Activated CD4-positive, alpha-beta T cell treated with anti-CD3 and anti-CD28 coated beads, Interleukin-2, amount 10 ng/mL, durations not matched to agents 7 days and 5 days (primary cell): ENCODE results near the gene RAB3A. TPM values are rescaled to one million over a fixed set of nuclear protein-coding genes. Genes with fewer than 3 reads are reported as not detected.

ENCODE experiments used
- CTCF ChIA-PET: fragments of 350-600 bp; sonication (Branson Sonifier 250); formaldehyde crosslinking; loops from one replicate; lab custom pipeline; 2021; ENCODE audit warnings: antibody characterized with exemption; lab: Charles Lee
- POLR2A ChIA-PET: fragments of 350-600 bp; sonication (Branson Sonifier 250); formaldehyde crosslinking; loops from one replicate; lab custom pipeline; 2021; ENCODE audit warnings: antibody characterized with exemption; lab: Charles Lee
- DNase-seq: peaks from one replicate; pipeline ENCODE4 v3.0.0-alpha.2; 2020
- H3K27ac Mint-ChIP-seq: one replicate; pipeline ENCODE4 v1.8.0; 2021; ENCODE audit warnings: mild to moderate bottlenecking, moderate library complexity, mixed read lengths
- H3K27me3 Mint-ChIP-seq: one replicate; pipeline ENCODE4 v1.8.0; 2021; ENCODE audit warnings: mixed read lengths
- H3K36me3 Mint-ChIP-seq: one replicate; pipeline ENCODE4 v1.8.0; 2021; ENCODE audit warnings: low read depth, mixed read lengths
- H3K4me1 Mint-ChIP-seq: one replicate; pipeline ENCODE4 v1.8.0; 2021; ENCODE audit warnings: mixed read lengths
- H3K4me3 Mint-ChIP-seq: one replicate; pipeline ENCODE4 v1.8.0; 2021; ENCODE audit warnings: mild to moderate bottlenecking, moderate library complexity, mixed read lengths
- H3K9me3 Mint-ChIP-seq: one replicate; pipeline ENCODE4 v1.8.0; 2021; ENCODE audit warnings: mixed read lengths
- total RNA-seq, 2 experiments: library from RNA; stranded (reverse); gene quantifications; one replicate each; pipeline ENCODE4 v1.2.3, GENCODE V29; 2021

RAB3A gene
- total RNA-seq, 2 experiments from 2014 or later = 4.0 to 5.2 TPM

DNA sequence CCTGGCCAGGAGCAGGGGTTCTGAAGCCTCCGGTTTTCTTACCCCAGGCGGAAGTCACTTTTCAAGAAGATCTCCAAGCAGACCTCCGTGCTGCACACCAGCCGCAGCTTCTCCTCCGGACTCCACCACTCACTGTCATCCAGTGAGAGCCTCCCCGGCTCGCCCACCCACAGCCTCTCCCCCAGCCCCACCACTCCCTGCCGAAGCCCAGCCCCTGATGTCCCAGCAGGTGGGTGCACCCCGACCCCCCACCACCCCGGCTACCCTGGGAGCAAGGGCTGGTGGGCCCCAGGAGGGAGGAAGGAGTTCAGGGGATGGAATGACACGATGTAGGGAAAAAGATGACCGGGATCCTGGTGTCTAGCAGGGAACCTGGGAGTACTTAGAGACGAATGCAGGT is 56.4 kb downstream of the RAB3A start:
- POLR2A ChIA-PET = no interaction called here
- no peak overlapping the region for H3K4me3 Mint-ChIP-seq
- CTCF ChIA-PET = no interaction called here

More for the DNA sequence above, 56.4 kb downstream of the RAB3A start:
- Mint-ChIP-seq H3K27ac (peak overlapping the region; percentile 31), H3K4me1 (peaks cover 17% of the 10 kb centered on the region), H3K27me3 (no peaks in the 10 kb centered on the region), H3K36me3 (peaks cover 40% of the 10 kb centered on the region), H3K9me3 (no peaks in the 10 kb centered on the region)
- DNase-seq = no peak

Other genes with a start within 250 kb of the RAB3A start
- gene KCNN1, start 236.9 kb downstream of the RAB3A start, total RNA-seq = not detected
- gene ARRDC2, start 195.9 kb downstream of the RAB3A start, total RNA-seq = 10 to 100 TPM; 40.1 to 51.1 TPM
- 10 to 100 TPM; 81.8 to 86.8 TPM for gene IL12RB1, start 117.1 kb downstream of the RAB3A start, total RNA-seq
- gene MAST3, start 106.3 kb downstream of the RAB3A start, total RNA-seq = 10 to 100 TPM; 31.0 to 35.8 TPM
- 10 to 100 TPM; 12.6 to 13.1 TPM for gene PIK3R2, start 50.9 kb downstream of the RAB3A start, total RNA-seq
- gene IFI30, start 30.2 kb downstream of the RAB3A start, total RNA-seq = 10 to 100 TPM; 54.1 to 58.9 TPM
- 1 to 10 TPM; 6.1 to 6.5 TPM for gene MPV17L2, start 10.8 kb downstream of the RAB3A start, total RNA-seq
- under 1 TPM in 1 of 2 experiments, not detected in 1; 0.15 TPM for gene PDE4C, start 22.4 kb upstream of the RAB3A start, total RNA-seq
- gene IQCN, start 70.4 kb upstream of the RAB3A start, total RNA-seq = 1 to 10 TPM; 6.3 to 7.2 TPM
- 100 to 1,000 TPM; 343 to 347 TPM for gene JUND, start 77.6 kb upstream of the RAB3A start, total RNA-seq
- gene LSM4, start 119.0 kb upstream of the RAB3A start, total RNA-seq = 100 to 1,000 TPM; 156 to 181 TPM
- 10 to 100 TPM; 24.1 to 24.8 TPM for gene PGPEP1, start 136.6 kb upstream of the RAB3A start, total RNA-seq
- not detected for gene GDF15, start 182.1 kb upstream of the RAB3A start, total RNA-seq
- gene LRRC25, start 193.6 kb upstream of the RAB3A start, total RNA-seq = not detected
- 100 to 1,000 TPM; 112 to 123 TPM for gene SSBP4, start 215.4 kb upstream of the RAB3A start, total RNA-seq
- 10 to 100 TPM; 10.7 to 12.1 TPM for gene ISYNA1, start 234.1 kb upstream of the RAB3A start, total RNA-seq